IMR-90 (cell line): Measurements from ENCODE around the gene LUZP2. TPM values are rescaled to one million over a fixed set of nuclear protein-coding genes. Genes with fewer than 3 reads are reported as not detected.

ENCODE experiments used
- ATAC-seq: fragments of 200-7000 bp; cut with Tn5 transposase; 2 replicates; pipeline ENCODE4 v1.9.1; 2020; ENCODE audit warnings: low read depth, mild to moderate bottlenecking, moderate library complexity
- BruUV-seq: library from RNA; stranded (reverse); fragments of 400-500 nt; replicated peaks from 2 replicates; lab custom pipeline; 2021; lab: Mats Ljungman, UMichigan
- CTCF ChIA-PET: fragments of 300-600 bp; formaldehyde crosslinking; extraction: SDS; loops from one replicate; lab custom pipeline; 2021; ENCODE audit warnings: antibody characterized with exemption; lab: Yijun Ruan, JAX
- POLR2A ChIA-PET: fragments of 300-600 bp; sonication (Branson Sonifier 250); formaldehyde crosslinking; loops from one replicate; lab custom pipeline; 2022; ENCODE audit warnings: antibody characterized with exemption; ENCODE audit not compliant: unreplicated experiment; lab: Charles Lee
- DNase-seq: peaks from one replicate; pipeline ENCODE4 v3.0.0; 2013
- H2AFZ ChIP-seq: replicated peaks from 2 replicates; pipeline ENCODE3; 2013; ENCODE audit warnings: low read length, mild to moderate bottlenecking; ENCODE audit not compliant: poor library complexity
- H2AK5ac ChIP-seq: 2 replicates; pipeline ENCODE4 v1.6.1; 2013; ENCODE audit warnings: low read depth, low read length, inconsistent platforms
- H2AK9ac ChIP-seq: replicated peaks from 2 replicates; pipeline ENCODE3; 2013; ENCODE audit warnings: mild to moderate bottlenecking, low read depth, low read length, moderate library complexity; ENCODE audit not compliant: poor library complexity
- H2BK120ac ChIP-seq: 2 replicates; pipeline ENCODE4 v1.6.1; 2013; ENCODE audit warnings: low read depth, low read length, inconsistent platforms
- H2BK15ac ChIP-seq: 3 replicates; pipeline ENCODE4 v1.6.1; 2013; ENCODE audit warnings: low read depth, low read length, inconsistent platforms
- H2BK20ac ChIP-seq: 2 replicates; pipeline ENCODE4 v1.6.1; 2013; ENCODE audit warnings: low read depth, mild to moderate bottlenecking, inconsistent platforms, low read length, moderate library complexity
- H2BK5ac ChIP-seq: 2 replicates; pipeline ENCODE4 v1.6.1; 2013; ENCODE audit warnings: mild to moderate bottlenecking, low read depth, low read length, inconsistent platforms; ENCODE audit not compliant: poor library complexity, severe bottlenecking
- H3K14ac ChIP-seq: replicated peaks from 2 replicates; pipeline ENCODE4 v1.6.1; 2013; ENCODE audit warnings: low read depth, low read length, inconsistent platforms
- H3K18ac ChIP-seq: 2 replicates; pipeline ENCODE4 v1.6.1; 2013; ENCODE audit warnings: low read depth, low read length, control low read depth
- H3K23ac ChIP-seq: 2 replicates; pipeline ENCODE4 v1.6.1; 2013; ENCODE audit warnings: low read depth, low read length, inconsistent platforms
- H3K27ac ChIP-seq: 2 replicates; pipeline ENCODE4 v1.5.1; 2013; ENCODE audit warnings: mild to moderate bottlenecking, control low read depth, low read length; ENCODE audit not compliant: insufficient read depth
- H3K27me3 ChIP-seq: 2 replicates; pipeline ENCODE4 v1.6.1; 2013; ENCODE audit warnings: low read length; ENCODE audit not compliant: control insufficient read depth, insufficient read depth
- H3K36me3 ChIP-seq: 2 replicates; pipeline ENCODE4 v1.6.1; 2013; ENCODE audit warnings: low read length, mixed read lengths; ENCODE audit not compliant: control insufficient read depth, insufficient read depth
- H3K4ac ChIP-seq: 2 replicates; pipeline ENCODE4 v1.6.1; 2013; ENCODE audit warnings: low read depth, low read length, inconsistent platforms
- H3K4me1 ChIP-seq: 2 replicates; pipeline ENCODE4 v1.6.1; 2013; ENCODE audit warnings: low read length, mixed read lengths; ENCODE audit not compliant: control insufficient read depth, insufficient read depth
- H3K4me2 ChIP-seq: 2 replicates; pipeline ENCODE4 v1.6.1; 2013; ENCODE audit warnings: low read depth, mild to moderate bottlenecking, control low read depth, low read length, moderate library complexity
- H3K4me3 ChIP-seq: 2 replicates; pipeline ENCODE4 v1.5.1; 2013; ENCODE audit warnings: low read depth, mild to moderate bottlenecking, control low read depth, low read length, moderate library complexity; ENCODE audit not compliant: insufficient read depth
- H3K56ac ChIP-seq: 2 replicates; pipeline ENCODE4 v1.6.1; 2013; ENCODE audit warnings: low read length, inconsistent platforms; ENCODE audit not compliant: insufficient read depth; ENCODE audit errors: extremely low read depth
- H3K79me1 ChIP-seq, 2 experiments: 2 replicates each; pipeline ENCODE4 v1.6.1; 2013; ENCODE audit warnings: low read length in 2 of 2, inconsistent platforms in 1 of 2, low read depth in 1 of 2
- H3K9ac ChIP-seq: 2 replicates; pipeline ENCODE4 v1.6.1; 2013; ENCODE audit warnings: low read depth, low read length, control low read depth
- H3K9me1 ChIP-seq: 2 replicates; pipeline ENCODE4 v1.6.1; 2013; ENCODE audit warnings: low read length, inconsistent platforms; ENCODE audit not compliant: insufficient read depth
- H3K9me3 ChIP-seq: 2 replicates; pipeline ENCODE4 v1.6.1; 2013; ENCODE audit warnings: low read length; ENCODE audit not compliant: control insufficient read depth, insufficient read depth
- H4K20me1 ChIP-seq: 2 replicates; pipeline ENCODE4 v1.6.1; 2013; ENCODE audit warnings: low read length, inconsistent platforms; ENCODE audit not compliant: insufficient read depth
- H4K5ac ChIP-seq: 2 replicates; pipeline ENCODE4 v1.6.1; 2013; ENCODE audit warnings: mild to moderate bottlenecking, low read depth, low read length, control low read depth
- H4K8ac ChIP-seq, 2 experiments: 2 replicates each; pipeline ENCODE4 v1.6.1; 2013; ENCODE audit warnings: low read depth in 2 of 2, low read length in 2 of 2, control low read depth in 1 of 2, inconsistent platforms in 1 of 2
- H4K91ac ChIP-seq: 2 replicates; pipeline ENCODE4 v1.6.1; 2013; ENCODE audit warnings: low read depth, low read length, inconsistent platforms; ENCODE audit not compliant: insufficient read depth
- BHLHE40 ChIP-seq: fragments of 150-350 bp; IDR thresholded peaks from 2 replicates; pipeline ENCODE4 v1.6.1; 2016; ENCODE audit warnings: mild to moderate bottlenecking, low read depth, low read length
- CEBPB ChIP-seq: IDR thresholded peaks from 2 replicates; pipeline ENCODE4 v1.6.1; 2012; ENCODE audit warnings: low read depth, low read length, improper control_type of control experiment
- CHD1 ChIP-seq: IDR thresholded peaks from 2 replicates; pipeline ENCODE4 v1.6.1; 2012; ENCODE audit warnings: low read depth, low read length, improper control_type of control experiment
- CTCF ChIP-seq: conservative IDR thresholded peaks from 2 replicates; pipeline ENCODE4 v1.5.1; 2012; ENCODE audit warnings: mild to moderate bottlenecking, low read depth, low read length, improper control_type of control experiment
- ELK1 ChIP-seq: fragments of 150-350 bp; IDR thresholded peaks from 2 replicates; pipeline ENCODE4 v1.6.1; 2016; ENCODE audit warnings: low read depth, mild to moderate bottlenecking, low read length, moderate library complexity, borderline replicate concordance
- MAFK ChIP-seq: IDR thresholded peaks from 2 replicates; pipeline ENCODE4 v1.6.1; 2012; ENCODE audit warnings: low read depth, low read length, improper control_type of control experiment
- MAZ ChIP-seq: IDR thresholded peaks from 2 replicates; pipeline ENCODE4 v1.6.1; 2012; ENCODE audit warnings: low read depth, mild to moderate bottlenecking, low read length, improper control_type of control experiment, moderate library complexity, borderline replicate concordance
- MXI1 ChIP-seq: IDR thresholded peaks from 2 replicates; pipeline ENCODE4 v1.6.1; 2012; ENCODE audit warnings: low read depth, mild to moderate bottlenecking, low read length, moderate library complexity, borderline replicate concordance
- NFE2L2 ChIP-seq: fragments of 150-350 bp; IDR thresholded peaks from 2 replicates; pipeline ENCODE4 v1.6.1; 2016; ENCODE audit warnings: low read depth, mild to moderate bottlenecking, low read length
- POLR2A ChIP-seq: IDR thresholded peaks from 2 replicates; pipeline ENCODE4 v1.6.1; 2012; ENCODE audit warnings: mild to moderate bottlenecking, low read depth, low read length
- RAD21 ChIP-seq: IDR thresholded peaks from 2 replicates; pipeline ENCODE4 v1.6.1; 2012; ENCODE audit warnings: low read length, improper control_type of control experiment
- RCOR1 ChIP-seq: IDR thresholded peaks from 2 replicates; pipeline ENCODE4 v1.6.1; 2012; ENCODE audit warnings: mild to moderate bottlenecking, low read length, improper control_type of control experiment; ENCODE audit not compliant: insufficient replicate concordance
- RFX5 ChIP-seq: IDR thresholded peaks from 2 replicates; pipeline ENCODE4 v1.8.0; 2012; ENCODE audit warnings: low read depth, mild to moderate bottlenecking, low read length, moderate library complexity
- SMC3 ChIP-seq: fragments of 150-350 bp; IDR thresholded peaks from 2 replicates; pipeline ENCODE4 v1.6.1; 2016; ENCODE audit warnings: low read depth, mild to moderate bottlenecking, antibody characterized with exemption, low read length, moderate library complexity
- USF2 ChIP-seq: fragments of 150-350 bp; IDR thresholded peaks from 2 replicates; pipeline ENCODE4 v1.6.1; 2017; ENCODE audit warnings: mild to moderate bottlenecking, antibody characterized with exemption, low read length, low read depth
- WGBS, 2 experiments: methylation state at CpG; one replicate each; pipeline versions ENCODE4 v1.1.5 to v1.1.7; 2013; ENCODE audit warnings: missing lambda C conversion rate in 2 of 2; ENCODE audit not compliant: insufficient read length in 1 of 2; ENCODE audit errors: extremely low coverage in 2 of 2; 5-methylcytosine and 5-hydroxymethylcytosine counted together
- dilution Hi-C: fragments of 300-500 bp; cut with HindIII; formaldehyde crosslinking; loops from one replicate; pipeline ENCODE4 v1.14.3; 2018; ENCODE audit warnings: low sequenced_read_pairs; ENCODE audit not compliant: unreplicated experiment
- in situ Hi-C: fragments of 300-500 bp; cut with MboI; formaldehyde crosslinking; loops from 3 replicates; pipeline ENCODE4 v1.14.3; 2019; ENCODE audit warnings: low sequenced_read_pairs, inconsistent platforms, mixed read lengths
- intact Hi-C: fragments of 100-400 bp; cut with micrococcal nuclease; formaldehyde crosslinking; loops from 2 replicates; pipeline ENCODE4 v1.10.0; 2022
- polyA plus RNA-seq, 3 experiments: library from polyadenylated mRNA; depleted of rRNA; stranded (reverse); fragments of >200 nt; gene quantifications; 2 replicates each; pipeline ENCODE4 v1.2.3, GENCODE V29; 2012; ENCODE audit warnings: low replicate concordance in 1 of 3
- total RNA-seq: library from RNA; depleted of rRNA; stranded (reverse); fragments of >200 nt; gene quantifications from 2 replicates; pipeline ENCODE4 v1.2.3, GENCODE V29; 2012

Gene LUZP2
- total and polyA plus RNA-seq, 2 of the 4 experiments (the other 2 are of a cell fraction) = 0.89 to 2.0 TPM

- Histone ChIP-seq H3K9me3 (no peaks in the 10 kb centered on the region), H4K8ac (no peak overlapping the region), H2BK20ac (no peak overlapping the region), H3K14ac (no peak overlapping the region), H3K4me2 (no peak overlapping the region), H2BK15ac (no peak overlapping the region), H3K4me1 (no peaks in the 10 kb centered on the region), H2AK5ac (no peak overlapping the region), H2AK9ac (no peak overlapping the region), H3K79me1 (no peaks in the 10 kb centered on the region), H3K56ac (no peak overlapping the region), H2BK120ac (no peak overlapping the region), H3K9me1 (no peaks in the 10 kb centered on the region), H3K27me3 (no peaks in the 10 kb centered on the region), H3K9ac (no peak overlapping the region), H2AFZ (no peak overlapping the region), H4K91ac (no peak overlapping the region), H3K23ac (no peak overlapping the region), H2BK5ac (no peak overlapping the region), H4K20me1 (no peaks in the 10 kb centered on the region), H3K4me3 (no peak overlapping the region), H4K5ac (no peak overlapping the region), H3K36me3 (no peaks in the 10 kb centered on the region), H3K18ac (no peak overlapping the region), H3K4ac (no peak overlapping the region), H3K27ac (no peak overlapping the region)
- in situ Hi-C loops = no loop called here
- DNase-seq = no peak
- no peak for TF ChIP-seq SMC3
- no peak for TF ChIP-seq RAD21
- no peak for TF ChIP-seq USF2
- no peak for TF ChIP-seq ELK1
- no peak for TF ChIP-seq CTCF
- no peak for TF ChIP-seq CEBPB
- TF ChIP-seq RFX5 = no peak
- TF ChIP-seq BHLHE40 = no peak
- no peak for TF ChIP-seq NFE2L2
- no peak for TF ChIP-seq MAFK
- TF ChIP-seq POLR2A = no peak
- no peak for TF ChIP-seq MXI1
- TF ChIP-seq MAZ = no peak
- no peak for TF ChIP-seq CHD1
- no peak for TF ChIP-seq RCOR1
- dilution Hi-C loops = no loop called here
- CTCF ChIA-PET = no interaction called here
- POLR2A ChIA-PET = interaction anchor here (0.6 kb wide), 1 partner anchor 49 kb away, joined by 11 read pairs; no protein-coding TSS in a partner anchor
- no peak for ATAC-seq
- no TSS peak for BruUV-seq
- intact Hi-C loops = no loop called here
- WGBS, 2 experiments = no CpG with 5 or more reads among the region's 5 CpGs
These were observed 182.0 kb downstream of the LUZP2 start for GRCh38 chr11:24678703-24679348.
